ENCODE results near the gene DCTN5. TPM values are rescaled to one million over a fixed set of nuclear protein-coding genes. Genes with fewer than 3 reads are reported as not detected.

The DCTN5 gene
- total and polyA plus RNA-seq, 12 donors: 7.9 to 67.8 (median 36.1) TPM

GRCh38 chr16:23691483-23692189 lies 50.4 kb downstream of the DCTN5 start:
- no peaks in the 10 kb centered on the region for H3K9me3 ChIP-seq (replicated peaks in 1 of 3)
- DNase-seq: no peak
- TF ChIP-seq POLR2A (IDR thresholded peaks at IDR 0.05): no peak
- TF ChIP-seq, protein P1, sequence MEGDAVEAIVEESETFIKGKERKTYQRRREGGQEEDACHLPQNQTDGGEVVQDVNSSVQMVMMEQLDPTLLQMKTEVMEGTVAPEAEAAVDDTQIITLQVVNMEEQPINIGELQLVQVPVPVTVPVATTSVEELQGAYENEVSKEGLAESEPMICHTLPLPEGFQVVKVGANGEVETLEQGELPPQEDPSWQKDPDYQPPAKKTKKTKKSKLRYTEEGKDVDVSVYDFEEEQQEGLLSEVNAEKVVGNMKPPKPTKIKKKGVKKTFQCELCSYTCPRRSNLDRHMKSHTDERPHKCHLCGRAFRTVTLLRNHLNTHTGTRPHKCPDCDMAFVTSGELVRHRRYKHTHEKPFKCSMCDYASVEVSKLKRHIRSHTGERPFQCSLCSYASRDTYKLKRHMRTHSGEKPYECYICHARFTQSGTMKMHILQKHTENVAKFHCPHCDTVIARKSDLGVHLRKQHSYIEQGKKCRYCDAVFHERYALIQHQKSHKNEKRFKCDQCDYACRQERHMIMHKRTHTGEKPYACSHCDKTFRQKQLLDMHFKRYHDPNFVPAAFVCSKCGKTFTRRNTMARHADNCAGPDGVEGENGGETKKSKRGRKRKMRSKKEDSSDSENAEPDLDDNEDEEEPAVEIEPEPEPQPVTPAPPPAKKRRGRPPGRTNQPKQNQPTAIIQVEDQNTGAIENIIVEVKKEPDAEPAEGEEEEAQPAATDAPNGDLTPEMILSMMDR (IDR thresholded peaks at IDR 0.05): no peak
- H3K27ac ChIP-seq: no peak overlapping the region
- 94 to 96% (median 96%) methylated on average over 8 to 10 of the region's 10 CpGs for WGBS, 4 donors
- H3K4me3 ChIP-seq: no peak overlapping the region
- peaks cover 0 to 11% of the 10 kb centered on the region in 2 donors for H3K4me1 ChIP-seq (replicated peaks in 1 of 2)
- intact Hi-C loops (cut with DNase I): no loop called here
- no peaks in the 10 kb centered on the region for H3K27me3 ChIP-seq
- H3K36me3 ChIP-seq (replicated peaks in 1 of 2): peaks cover 0 to 43% of the 10 kb centered on the region in 2 donors

DNA sequence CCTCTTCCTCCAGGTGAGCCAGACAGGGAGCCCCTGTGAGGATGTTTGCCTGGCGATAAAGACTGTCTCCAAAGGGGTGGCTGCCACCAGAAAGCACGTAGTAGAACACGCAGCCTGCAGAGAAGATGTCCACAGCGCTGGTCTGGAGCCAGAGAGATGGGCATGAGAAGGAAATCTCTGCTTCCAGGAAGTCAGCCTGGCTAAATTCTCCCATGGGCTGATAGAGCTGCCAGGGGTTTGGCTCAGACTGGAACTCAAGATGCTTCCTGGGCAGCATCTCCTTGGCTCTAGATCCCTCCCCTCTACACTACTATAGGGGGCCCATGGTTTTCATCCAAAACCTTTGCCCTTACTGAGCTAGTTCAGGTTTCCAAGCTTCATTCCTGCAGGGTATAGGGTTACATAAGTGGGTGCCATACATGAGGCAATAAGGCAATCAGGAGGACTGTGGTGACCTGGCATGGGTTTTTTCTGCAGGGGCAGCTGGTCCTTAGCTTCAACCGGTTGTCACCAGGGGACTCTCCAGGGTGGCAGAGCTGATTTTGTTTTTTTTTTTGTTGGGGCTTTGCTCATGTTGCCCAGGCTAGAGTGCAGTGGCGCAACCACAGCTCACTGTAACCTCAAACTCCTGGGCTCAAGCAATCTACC lies 51.0 kb downstream of the DCTN5 start:
- Histone ChIP-seq H3K36me3 (replicated peaks in 1 of 2) (peaks cover 0 to 36% of the 10 kb centered on the region in 2 donors), H3K4me3 (no peak overlapping the region), H3K27me3 (no peaks in the 10 kb centered on the region), H3K27ac (no peak overlapping the region), H3K9me3 (replicated peaks in 1 of 3) (no peaks in the 10 kb centered on the region), H3K4me1 (replicated peaks in 1 of 2) (peaks cover 0 to 11% of the 10 kb centered on the region in 2 donors)
- no peak for DNase-seq
- WGBS, 4 donors: 87 to 97% (median 96%) methylated on average over 6 of the region's 6 CpGs
- intact Hi-C loops (cut with DNase I): no loop called here
- no peak for TF ChIP-seq POLR2A (IDR thresholded peaks at IDR 0.05)
- TF ChIP-seq, protein P1 (IDR thresholded peaks at IDR 0.05): no peak

- no peak for DNase-seq
- 94 to 100% (median 98%) methylated on average over 3 to 4 of the region's 4 CpGs for whole genome bisulfite sequencing, 4 donors
Observed at GRCh38 chr16:23694265-23694643, 53.0 kb downstream of the DCTN5 start.

More at GRCh38 chr16:23694265-23694643, 53.0 kb downstream of the DCTN5 start:
- TF ChIP-seq, protein P1 (IDR thresholded peaks at IDR 0.05): no peak
- TF ChIP-seq POLR2A (IDR thresholded peaks at IDR 0.05): no peak
- Histone ChIP-seq H3K4me3 (peak overlapping the region in 1 of 4 donors; percentile 42), H3K27ac (peak overlapping the region in 1 of 5 donors; percentile 53), H3K27me3 (no peaks in the 10 kb centered on the region), H3K4me1 (replicated peaks in 1 of 2) (peaks cover 0 to 11% of the 10 kb centered on the region in 2 donors), H3K36me3 (replicated peaks in 1 of 2) (peaks cover 0 to 16% of the 10 kb centered on the region in 2 donors), H3K9me3 (replicated peaks in 1 of 3) (no peaks in the 10 kb centered on the region)
- intact Hi-C loops (cut with DNase I): no loop called here

Data from adrenal gland (tissue), 12 donors.